ENCODE data around the gene RNF133.

- TF ChIP-seq, protein P1, sequence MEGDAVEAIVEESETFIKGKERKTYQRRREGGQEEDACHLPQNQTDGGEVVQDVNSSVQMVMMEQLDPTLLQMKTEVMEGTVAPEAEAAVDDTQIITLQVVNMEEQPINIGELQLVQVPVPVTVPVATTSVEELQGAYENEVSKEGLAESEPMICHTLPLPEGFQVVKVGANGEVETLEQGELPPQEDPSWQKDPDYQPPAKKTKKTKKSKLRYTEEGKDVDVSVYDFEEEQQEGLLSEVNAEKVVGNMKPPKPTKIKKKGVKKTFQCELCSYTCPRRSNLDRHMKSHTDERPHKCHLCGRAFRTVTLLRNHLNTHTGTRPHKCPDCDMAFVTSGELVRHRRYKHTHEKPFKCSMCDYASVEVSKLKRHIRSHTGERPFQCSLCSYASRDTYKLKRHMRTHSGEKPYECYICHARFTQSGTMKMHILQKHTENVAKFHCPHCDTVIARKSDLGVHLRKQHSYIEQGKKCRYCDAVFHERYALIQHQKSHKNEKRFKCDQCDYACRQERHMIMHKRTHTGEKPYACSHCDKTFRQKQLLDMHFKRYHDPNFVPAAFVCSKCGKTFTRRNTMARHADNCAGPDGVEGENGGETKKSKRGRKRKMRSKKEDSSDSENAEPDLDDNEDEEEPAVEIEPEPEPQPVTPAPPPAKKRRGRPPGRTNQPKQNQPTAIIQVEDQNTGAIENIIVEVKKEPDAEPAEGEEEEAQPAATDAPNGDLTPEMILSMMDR (IDR thresholded peaks at IDR 0.05 in 2 of 3, conservative IDR thresholded peaks at IDR 0.05 in 1 of 3; ENCODE audit: borderline replicate concordance in 1 of 3, insufficient read depth in 1 of 3, low read depth in 2 of 3, low read length in 2 of 3): no peak
- no peak for TF ChIP-seq TCF7L2 (IDR thresholded peaks at IDR 0.05; ENCODE audit: borderline replicate concordance, extremely low read depth, insufficient read depth, insufficient read length)
- TF ChIP-seq SP1 (IDR thresholded peaks at IDR 0.05; ENCODE audit: low read depth): no peak
- no peak for TF ChIP-seq POLR2AphosphoS5 (IDR thresholded peaks at IDR 0.05; ENCODE audit: low read depth, low read length)
- no peak for TF ChIP-seq POLR2A (IDR thresholded peaks at IDR 0.05; ENCODE audit: borderline replicate concordance, extremely low read depth, insufficient read depth, insufficient read length)
Observed at GRCh38 chr7:122726881-122727280, 28.0 kb upstream of the RNF133 start.

Data from HCT116 (cell line).